ENCODE data around the gene OTOP3.

Gene OTOP3

DNA sequence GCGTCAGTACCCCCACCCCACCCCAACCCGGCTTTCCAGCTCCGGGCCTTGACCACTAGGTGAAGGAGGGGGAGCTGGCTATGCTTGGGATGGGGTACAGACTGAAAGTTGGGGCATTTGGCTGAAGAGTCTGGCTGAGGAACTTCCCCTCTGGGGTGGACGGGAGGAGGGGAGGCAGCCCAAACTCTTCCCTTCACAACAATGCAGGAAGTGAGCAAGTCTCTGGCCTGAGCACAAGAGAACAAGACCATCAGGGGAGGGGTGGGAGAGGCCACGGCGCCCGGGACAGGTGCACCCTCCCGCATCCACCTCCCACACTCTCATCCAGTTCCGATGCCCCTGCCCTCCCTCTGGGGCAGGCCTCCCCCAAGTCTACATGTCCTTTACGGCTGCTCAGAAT, 18.3 kb upstream of the OTOP3 start:
- DNase-seq: no peak

- DNase-seq: no peak
These were observed 16.8 kb upstream of the OTOP3 start for GRCh38 chr17:74918906-74919305.

DNA sequence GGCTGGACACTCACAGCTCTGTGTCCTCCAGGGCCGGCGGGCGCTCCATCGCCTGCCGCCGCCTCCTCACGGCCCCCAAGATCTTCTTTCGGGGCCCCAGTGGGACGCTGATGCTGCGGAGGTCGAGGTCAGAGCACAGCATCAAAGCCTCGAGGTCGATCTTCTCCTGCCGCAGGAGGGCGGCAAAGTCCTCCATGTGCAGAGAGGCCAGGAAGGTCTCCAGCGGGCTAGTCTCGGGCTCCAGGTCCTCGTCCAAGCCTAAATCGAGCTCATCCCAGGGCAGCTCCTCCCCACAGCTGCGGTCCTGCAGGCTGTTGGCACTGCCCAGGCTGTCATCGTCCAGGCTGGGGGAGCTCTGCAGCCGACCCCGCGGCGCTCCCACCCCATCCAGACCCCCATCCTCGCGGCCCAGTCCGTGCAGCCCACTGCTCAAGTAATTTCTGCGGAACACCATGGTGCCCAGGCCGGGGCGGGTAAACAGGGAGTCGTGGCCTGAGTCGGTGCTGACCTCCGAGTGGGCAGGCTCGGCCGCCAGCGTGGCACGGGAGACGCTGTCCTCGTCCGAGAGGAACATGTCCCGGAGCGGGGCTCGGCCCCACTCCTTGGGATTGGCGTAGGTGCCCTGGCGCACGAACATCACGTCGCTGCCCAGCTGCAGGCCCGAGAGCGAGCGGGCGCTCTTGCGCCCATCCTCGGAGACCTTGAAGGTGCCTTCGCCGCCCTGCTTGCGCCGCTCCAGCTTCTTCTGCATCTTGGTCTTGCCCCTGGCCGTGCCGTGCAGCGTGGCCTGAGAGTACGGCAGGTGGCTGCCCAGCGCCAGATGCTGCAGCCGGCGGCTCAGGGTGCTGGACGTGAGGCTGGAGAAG, 16.0 kb upstream of the OTOP3 start:
- DNase-seq: no peak

DNA sequence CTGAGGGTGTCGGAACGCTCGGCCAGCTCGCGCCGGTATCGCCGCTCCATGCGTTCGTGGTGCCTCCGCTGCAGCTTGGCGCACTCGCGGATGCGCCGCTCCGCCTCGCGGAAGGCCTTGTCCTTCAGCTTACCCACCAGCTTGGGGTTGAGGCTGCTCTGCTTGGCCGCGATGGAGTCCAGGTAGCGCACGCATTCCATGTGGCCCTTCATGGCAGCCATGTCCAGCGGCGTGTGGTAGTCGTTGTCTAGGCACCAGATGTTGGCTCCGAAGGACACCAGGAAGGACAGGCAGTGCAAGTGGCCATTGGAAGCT, 15.4 kb upstream of the OTOP3 start:
- no peak for DNase-seq

DNA sequence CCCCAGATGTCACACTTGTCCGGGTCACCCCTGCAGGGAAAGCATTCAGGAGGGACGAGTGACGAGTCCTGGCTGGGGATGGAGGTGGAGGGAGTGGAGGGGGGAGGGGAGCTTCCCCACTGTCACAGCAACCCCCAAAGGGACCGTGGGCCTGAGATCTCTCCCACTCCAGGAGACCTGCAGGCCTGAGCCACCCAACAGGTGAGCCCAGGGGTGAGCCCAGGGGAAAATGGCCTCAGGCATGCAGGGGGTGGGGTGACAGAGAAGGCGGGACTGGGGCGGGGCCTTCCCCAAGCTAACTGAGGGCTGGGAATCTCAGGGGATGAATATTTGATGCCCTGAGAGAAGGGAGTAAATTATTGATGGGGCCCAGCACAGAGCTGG, 15.1 kb upstream of the OTOP3 start:
- no peak for DNase-seq

DNA sequence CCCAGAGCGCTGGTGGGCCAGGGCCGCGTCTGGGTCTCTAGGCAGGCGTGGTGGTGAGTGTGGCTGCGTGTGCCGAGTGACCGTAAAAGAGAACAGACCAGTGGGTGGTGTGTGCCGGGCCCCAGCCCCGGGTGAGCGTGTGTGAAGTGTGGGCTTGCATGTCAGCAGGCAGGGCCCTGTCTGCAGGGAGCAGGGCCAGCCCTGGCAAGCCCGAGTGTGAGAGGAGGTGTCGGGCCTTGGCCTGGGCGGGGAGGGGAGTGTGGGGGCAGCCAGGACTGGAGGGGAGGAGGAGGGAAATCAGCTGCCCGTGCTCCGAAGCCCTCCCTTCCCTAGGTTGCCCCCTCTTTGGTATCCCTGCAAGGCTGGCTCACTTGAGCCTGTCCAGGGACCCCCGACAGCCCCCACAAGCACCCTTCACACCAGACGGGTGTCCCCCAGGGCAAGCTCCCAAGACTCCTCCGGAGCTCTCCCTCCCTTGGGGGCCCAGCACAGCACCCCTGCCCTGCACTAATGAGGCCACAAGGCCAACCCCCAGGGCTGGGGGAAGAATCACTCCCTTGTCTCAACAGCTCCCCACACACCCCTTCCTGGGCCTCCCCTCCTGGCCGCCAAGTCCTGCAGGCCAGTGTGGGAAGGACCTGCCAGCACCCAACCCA, 14.5 kb upstream of the OTOP3 start:
- DNase-seq: no peak

DNA sequence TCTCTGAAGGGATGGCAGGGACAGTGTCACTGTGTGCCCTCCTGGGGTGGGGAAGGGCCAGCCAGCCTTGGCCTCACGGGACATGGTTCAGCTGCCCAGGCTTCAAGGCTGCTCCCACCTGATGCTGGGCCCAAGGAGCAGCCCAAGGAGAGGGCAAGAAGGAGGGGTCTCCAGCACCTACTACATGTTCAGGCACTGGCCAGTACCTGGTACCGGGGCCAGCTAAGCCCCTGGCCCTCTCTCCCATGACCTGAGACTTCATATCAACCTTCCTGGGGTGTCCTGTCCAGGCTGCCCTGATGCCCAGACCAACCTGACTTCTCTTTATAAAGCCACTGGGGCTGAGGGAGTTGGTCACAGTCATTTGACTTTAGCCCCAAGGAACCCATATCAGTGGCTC, 13.9 kb upstream of the OTOP3 start:
- DNase-seq: no peak

DNA sequence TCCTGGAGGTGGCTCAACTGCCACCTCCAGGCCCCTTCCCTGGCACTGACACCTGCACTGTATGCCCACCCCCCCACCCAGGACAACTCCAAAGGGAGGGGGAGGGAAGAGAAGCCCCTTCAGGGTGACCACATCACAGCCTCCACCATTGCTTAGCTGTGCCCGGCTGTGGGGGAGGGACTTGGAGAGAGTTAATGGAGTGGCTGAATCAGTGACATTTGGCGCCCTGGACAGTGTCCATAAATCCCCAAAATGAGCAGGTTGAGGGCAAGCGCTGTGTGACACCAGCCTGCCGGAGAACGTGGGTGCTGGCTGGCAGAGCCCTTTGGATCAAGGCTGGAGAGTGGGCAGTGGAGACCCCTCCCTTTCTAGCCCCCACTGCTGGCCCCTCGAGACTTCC, 13.5 kb upstream of the OTOP3 start:
- DNase-seq: no peak

GRCh38 chr17:74922694-74923537, 12.8 kb upstream of the OTOP3 start, which contains the start of gene USH1G:
Gene USH1G, minus strand, starts transcription at chr17:74923255. Its CDS starts 182 bp downstream, at chr17:74923073.
- no peak for DNase-seq

DNA sequence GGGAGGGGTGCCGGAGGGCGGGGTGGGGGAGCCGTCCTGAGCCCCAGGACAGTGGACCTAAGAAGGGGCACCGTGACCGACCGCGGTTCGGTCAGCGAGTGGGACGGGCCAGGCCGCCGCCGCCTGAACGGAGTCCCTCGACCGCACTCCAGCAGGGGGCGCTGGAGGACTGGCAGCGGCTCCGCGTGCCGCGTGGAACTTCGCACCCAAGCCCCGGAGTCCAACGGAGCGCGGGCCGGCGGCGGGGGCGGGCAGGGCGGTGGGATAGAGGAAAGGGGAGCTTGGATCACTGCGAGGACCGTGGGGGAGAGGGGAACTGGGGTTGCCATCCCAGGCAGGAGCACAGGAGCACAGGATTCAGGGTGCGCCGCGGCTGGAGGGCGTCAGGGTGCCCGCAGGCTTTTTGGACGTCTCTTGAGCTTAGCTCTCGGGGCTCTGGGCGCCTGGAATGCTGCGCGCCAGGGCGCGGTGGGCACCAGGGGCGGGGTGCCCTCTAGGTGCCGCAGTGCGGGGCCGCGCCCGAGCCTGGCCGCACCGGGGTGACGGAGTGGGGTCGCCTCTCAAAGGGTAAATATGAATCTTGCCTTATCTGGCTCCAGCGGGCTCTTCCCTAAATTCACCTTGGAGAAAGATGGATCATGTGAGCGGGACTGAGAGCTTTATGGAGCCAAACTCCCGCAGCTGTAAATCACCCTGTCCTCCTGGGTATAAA, 12.0 kb upstream of the OTOP3 start:
- no peak for DNase-seq

DNA sequence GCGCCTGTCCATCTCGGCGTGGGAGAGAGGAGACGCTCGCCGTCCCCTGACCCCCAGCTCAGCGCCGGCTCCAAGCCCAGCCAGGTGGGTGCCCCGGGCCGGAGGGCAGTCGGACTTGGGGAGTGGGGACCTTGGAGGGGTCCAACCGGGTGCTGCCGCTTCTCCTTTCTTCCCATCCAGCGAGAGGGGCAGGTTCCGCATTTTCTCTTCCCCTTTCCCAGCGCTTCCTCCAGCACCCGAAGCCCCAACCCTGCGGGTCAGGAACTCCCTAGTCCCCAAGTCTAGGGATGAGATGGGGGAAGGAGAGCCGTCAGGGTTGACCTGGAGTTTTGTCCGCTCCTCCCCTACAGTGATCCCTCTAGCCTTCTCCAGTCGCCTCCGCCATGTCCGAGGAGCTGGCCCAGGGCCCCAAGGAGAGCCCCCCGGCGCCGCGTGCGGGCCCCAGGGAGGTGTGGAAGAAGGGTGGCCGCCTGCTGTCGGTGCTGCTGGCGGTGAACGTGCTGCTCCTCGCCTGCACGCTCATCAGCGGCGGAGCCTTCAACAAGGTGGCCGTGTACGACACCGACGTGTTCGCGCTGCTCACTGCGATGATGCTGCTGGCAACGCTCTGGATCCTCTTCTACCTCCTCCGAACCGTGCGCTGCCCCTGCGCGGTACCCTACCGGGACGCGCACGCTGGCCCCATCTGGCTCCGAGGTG, 11.3 kb upstream of the OTOP3 start, which contains the start of gene OTOP2:
OTOP2 (plus strand) TSS at position 24 of the 699 bp plus-strand sequence; CDS start at position 384, 360 bp downstream.
- no peak for DNase-seq

- DNase-seq: no peak
These were observed 10.5 kb upstream of the OTOP3 start for GRCh38 chr17:74925242-74925641.

DNA sequence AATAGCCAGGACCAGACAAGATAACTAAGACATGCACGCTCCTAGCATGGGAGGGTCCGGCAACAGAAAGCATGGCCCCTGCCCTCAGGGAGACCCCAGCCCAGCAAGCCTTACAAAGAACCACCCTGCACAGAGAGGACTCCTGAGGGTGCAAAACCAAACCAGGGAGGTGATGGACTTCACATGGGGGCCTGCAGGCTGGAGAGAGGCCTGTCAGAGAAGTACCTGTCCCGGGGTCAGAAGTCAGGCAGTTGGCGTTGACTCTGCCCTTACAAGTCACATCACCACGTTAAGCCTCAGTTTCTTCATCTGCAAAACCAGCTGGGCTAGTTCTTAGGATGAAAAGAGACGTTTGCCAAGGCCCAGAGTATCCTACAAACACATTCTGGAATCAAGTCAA, 6.9 kb upstream of the OTOP3 start:
- no peak for DNase-seq

- no peak for DNase-seq
These were observed 5.1 kb upstream of the OTOP3 start for GRCh38 chr17:74930535-74931036.

- no peak for DNase-seq
These were observed 650 bp upstream of the OTOP3 start for GRCh38 chr17:74935048-74935447.

GRCh38 chr17:74936470-74936799, 737 bp downstream of the OTOP3 start:
- no peak for DNase-seq

- no peak for DNase-seq
These were observed 1.7 kb downstream of the OTOP3 start for GRCh38 chr17:74937064-74938051.

- DNase-seq: no peak
These were observed 2.7 kb downstream of the OTOP3 start for GRCh38 chr17:74938194-74938950.

DNA sequence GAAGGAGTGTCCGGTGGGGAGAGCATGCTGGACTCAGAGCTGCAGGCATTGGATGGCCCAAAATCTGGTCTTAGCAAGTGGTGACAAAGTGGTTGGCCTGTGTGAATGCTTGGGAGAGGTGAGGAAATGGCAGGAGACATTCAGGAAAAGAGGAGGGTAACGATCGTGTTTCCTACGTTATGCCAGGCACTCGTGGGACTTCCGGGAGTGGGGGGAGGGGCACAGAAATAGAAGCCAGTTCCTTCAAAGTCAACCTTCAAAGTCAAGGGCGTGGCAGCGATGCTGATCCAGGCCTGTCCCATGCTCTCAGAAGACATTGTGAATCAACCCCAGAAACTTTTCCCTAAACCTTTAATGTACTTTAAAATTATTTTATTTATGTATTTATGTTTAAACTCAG, 3.8 kb downstream of the OTOP3 start:
- no peak for DNase-seq

DNA sequence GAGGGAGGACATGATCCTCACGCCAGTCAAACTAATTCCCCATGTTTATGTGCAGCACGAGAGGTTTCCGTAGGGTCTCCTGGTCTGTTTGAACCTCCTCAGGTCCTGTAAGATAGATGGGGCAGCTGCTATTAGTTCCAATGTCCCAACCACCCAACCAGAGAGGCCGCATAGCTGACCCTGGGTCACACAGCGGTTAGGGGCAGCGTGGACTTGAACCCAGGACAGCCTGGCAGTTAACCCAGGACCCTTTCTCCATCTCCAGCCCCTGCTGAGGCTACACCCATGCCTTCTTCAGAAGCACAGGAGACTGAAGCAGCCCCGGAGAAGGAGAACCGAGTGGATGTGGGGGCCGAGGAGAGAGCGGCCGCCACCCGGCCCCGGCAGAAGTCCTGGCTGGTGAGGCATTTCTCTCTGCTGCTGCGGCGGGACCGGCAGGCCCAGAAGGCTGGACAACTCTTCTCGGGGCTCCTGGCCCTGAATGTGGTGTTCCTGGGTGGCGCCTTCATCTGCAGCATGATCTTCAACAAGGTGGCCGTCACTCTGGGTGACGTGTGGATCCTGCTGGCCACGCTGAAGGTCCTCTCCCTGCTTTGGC, 5.5 kb downstream of the OTOP3 start:
- DNase-seq: no peak

Measured in NCI-H2029 (cell line).